Choroid plexus epithelial cell (primary cell): ENCODE results near the gene ZBED4.
"Not testable (repeated sequence)": the region's sequence is repeated elsewhere in the genome, so short reads cannot be mapped to it uniquely, and the experiment has no call there.

Experiments used
- DNase-seq: peaks from one replicate; pipeline ENCODE4 v3.0.0-alpha.2; 2010; ENCODE audit warnings: low read depth
- H3K4me3 ChIP-seq: 2 replicates; pipeline ENCODE4 v1.5.1; 2011; ENCODE audit warnings: low read depth, mild to moderate bottlenecking, control low read depth, low read length, moderate library complexity
- CTCF ChIP-seq: conservative IDR thresholded peaks from 2 replicates; pipeline ENCODE4 v1.5.1; 2011; ENCODE audit warnings: low read depth, mild to moderate bottlenecking, control low read depth, inconsistent platforms, low read length, moderate library complexity

The ZBED4 gene

GRCh38 chr22:49812838-49813237 is 40.8 kb upstream of the ZBED4 start:
- DNase-seq, result peak; percentile 17
- H3K4me3 ChIP-seq, result no peak overlapping the region
- no peak for TF ChIP-seq CTCF

- H3K4me3 ChIP-seq, result no peak overlapping the region
- no peak for DNase-seq
- no peak for TF ChIP-seq CTCF
Measured at GRCh38 chr22:49814164-49814686, 39.4 kb upstream of the ZBED4 start.

GRCh38 chr22:49814856-49815255 is 38.8 kb upstream of the ZBED4 start:
- H3K4me3 ChIP-seq, result no peak overlapping the region
- DNase-seq, result no peak
- TF ChIP-seq CTCF, result no peak

GRCh38 chr22:49815641-49816091 is 38.0 kb upstream of the ZBED4 start:
- TF ChIP-seq CTCF, result no peak
- H3K4me3 ChIP-seq, result no peak overlapping the region
- peak; percentile 49 for DNase-seq

GRCh38 chr22:49817359-49817758 is 36.3 kb upstream of the ZBED4 start:
- no peak for DNase-seq
- no peak overlapping the region for H3K4me3 ChIP-seq
- TF ChIP-seq CTCF, result no peak

- TF ChIP-seq CTCF, result peak; percentile 36
- no peak overlapping the region for H3K4me3 ChIP-seq
- DNase-seq, result peak; percentile 19
Measured at GRCh38 chr22:49820984-49821383, 32.7 kb upstream of the ZBED4 start.

GRCh38 chr22:49821741-49822140 is 31.9 kb upstream of the ZBED4 start:
- DNase-seq, H3K4me3 ChIP-seq: not testable (repeated sequence)
